ENCODE data around the gene KBTBD12.

Gene KBTBD12

DNA sequence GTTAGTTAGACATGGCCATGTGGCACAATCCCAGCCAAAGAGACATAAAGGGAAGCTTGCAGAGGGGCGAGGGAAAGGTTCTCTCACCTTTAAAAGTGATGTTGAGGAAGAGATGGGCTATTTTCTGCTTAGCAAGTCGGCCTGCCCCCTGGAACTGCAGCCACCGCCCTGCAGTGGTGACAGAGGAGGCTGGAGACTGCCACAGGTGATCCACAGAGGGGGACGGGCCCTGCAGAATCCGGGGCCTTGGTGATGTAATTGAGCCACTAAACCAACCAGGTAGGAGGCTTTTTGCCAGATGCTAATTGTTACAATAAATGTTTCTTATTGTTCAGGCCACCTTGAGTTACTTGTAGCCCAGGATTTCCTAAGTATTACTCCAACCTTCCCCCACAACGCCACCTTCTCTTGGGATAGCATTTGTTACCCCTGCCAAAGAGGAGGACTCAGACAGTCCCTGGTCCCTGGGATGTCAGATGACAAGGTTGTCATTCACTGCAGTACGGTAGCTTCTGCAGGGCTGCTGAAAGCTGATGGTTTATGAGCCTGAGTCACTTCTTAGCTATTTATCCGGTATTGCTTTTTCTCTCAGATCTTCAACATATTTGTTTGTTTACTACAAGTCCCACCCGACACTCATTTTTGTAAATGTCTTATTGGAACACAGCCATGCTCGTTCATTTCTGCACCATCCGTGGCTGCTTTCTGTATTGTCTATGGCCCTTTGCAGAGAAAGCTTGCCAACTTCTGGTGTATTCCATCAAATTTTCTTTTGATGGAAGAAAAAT is 73.9 kb downstream of the KBTBD12 start:
- DNase-seq = no peak

GRCh38 chr3:127990051-127990450 is 75.0 kb downstream of the KBTBD12 start:
- no peak for DNase-seq

- no peak for DNase-seq
Measured at GRCh38 chr3:127990461-127990860, 75.4 kb downstream of the KBTBD12 start.

- DNase-seq = no peak
Measured at GRCh38 chr3:127991251-127991650, 76.2 kb downstream of the KBTBD12 start.

GRCh38 chr3:127991681-127992080 is 76.6 kb downstream of the KBTBD12 start:
- no peak for DNase-seq

DNA sequence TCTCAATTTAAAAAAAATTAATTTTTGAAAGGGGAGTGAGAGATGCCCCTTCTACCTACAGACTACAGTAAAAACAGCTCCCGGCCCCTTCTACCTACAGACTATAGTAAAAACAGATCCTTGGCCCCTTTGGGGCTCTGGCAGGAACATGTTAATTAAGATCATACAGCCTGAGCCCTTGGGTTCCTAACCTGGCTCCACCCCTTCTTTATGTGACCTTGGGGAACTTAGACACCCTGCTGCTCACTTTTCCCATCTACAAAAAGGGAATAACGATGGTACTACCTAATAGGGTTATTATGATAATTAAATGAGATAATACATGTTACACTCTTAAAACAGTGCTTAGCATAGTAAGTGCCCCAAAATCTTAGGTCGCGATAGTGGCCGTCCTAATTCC is 77.1 kb downstream of the KBTBD12 start:
- no peak for DNase-seq

DNA sequence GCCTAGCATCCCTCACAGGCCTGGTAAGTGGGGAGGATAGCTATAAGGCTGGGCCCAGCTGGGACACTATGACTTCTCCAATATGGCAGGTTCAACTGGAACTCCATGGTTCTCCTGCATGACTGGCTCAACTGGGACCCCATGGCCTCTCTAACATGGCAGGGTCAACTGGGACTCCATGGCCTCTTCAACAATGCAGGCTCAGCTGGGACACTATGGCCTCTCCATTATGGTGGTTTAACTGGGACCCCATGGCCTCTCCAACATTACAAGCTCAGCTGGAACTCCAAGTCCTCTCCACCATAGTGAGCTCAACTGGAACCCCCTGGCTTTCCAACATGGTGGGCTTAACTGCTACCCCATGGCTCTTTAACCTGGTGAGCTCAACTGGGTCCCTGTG is 79.0 kb downstream of the KBTBD12 start:
- no peak for DNase-seq

DNA sequence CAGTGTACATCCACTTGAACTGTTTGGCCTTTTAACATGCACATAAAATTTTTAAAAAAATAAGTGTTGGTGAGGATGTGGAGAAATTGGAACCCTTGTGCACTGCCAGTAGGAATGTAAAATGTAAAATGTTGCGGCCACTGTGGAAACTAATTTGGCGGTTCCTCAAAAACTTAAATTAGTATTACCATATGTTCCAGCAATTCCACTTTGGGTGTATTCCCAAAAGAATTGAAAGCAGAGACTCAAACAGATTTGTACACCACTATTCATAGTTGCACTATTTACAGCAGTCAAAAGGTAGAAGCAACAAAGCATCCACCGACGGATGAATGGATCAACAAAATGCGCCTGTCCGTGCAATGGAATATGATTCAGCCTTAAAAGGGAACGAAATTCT is 82.0 kb downstream of the KBTBD12 start:
- DNase-seq = no peak

DNA sequence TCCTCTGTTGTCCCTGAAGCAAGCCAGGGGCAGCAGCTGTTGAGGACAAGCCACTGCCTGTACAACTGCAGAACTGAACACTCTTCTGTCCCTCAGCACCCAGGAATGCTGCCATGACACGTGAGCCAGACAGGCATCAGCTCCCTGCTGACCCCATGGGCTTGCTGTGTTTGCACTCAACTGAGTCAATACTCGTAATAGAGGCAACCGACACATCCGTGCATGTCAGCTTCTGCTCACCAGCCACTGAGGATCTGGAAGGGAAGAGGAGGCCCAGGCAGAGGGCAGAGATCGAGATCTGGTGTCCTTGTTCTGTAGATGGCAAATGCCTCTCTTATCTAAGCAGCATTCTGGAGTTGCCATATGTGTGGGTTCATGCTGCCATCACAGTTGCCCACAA is 82.9 kb downstream of the KBTBD12 start:
- no peak for DNase-seq

DNA sequence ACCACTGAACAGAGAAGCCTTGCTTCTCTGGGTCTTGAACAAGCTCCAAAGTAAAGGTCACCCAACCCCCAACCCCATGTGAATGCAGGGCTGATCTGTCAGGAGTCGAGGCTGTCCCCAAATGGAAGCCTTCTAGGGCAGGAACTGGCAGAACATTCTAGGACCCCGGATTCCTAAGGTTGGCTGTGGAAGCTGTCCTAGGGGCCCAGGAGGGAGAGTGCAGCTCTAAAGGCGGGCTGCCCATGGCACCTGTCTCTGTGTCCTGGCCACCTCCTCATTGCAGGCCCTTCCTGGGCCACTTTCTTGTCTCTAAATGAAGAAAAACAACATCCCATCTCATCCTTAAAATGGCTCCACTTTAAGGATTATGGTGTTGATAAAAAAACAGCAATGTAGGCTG is 83.6 kb downstream of the KBTBD12 start:
- no peak for DNase-seq

DNA sequence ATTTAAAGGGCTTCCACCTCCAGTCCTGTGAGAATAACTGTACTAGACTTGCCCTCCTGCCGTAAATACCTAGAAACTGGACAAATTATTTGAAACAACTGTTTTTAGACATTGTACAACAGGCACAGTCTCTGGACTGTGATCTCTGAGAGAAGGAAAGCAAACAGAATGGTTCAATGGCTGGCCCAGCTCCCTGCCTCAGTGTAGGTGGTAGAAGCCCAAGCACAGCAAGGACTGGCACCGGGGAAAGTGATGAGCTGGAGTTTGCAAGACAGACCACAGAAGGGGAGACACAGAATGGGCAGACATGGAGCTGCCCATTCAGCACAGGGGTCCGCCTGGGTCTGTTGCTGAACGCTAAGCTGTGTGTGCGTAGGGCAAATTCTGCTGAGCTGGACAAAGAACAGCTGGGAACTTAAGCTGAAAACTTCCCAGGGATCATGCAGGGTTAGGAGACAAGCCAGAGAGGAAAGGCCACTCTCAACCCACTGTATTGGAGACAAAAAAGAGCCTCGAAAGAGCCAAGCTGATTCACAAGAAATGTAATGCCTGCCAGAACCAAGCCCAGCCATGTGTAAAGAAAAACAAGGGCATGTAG is 84.6 kb downstream of the KBTBD12 start:
- DNase-seq = no peak

- DNase-seq = no peak
Measured at GRCh38 chr3:128001576-128001975, 86.5 kb downstream of the KBTBD12 start.

GRCh38 chr3:128004661-128005060 is 89.6 kb downstream of the KBTBD12 start:
- no peak for DNase-seq

DNA sequence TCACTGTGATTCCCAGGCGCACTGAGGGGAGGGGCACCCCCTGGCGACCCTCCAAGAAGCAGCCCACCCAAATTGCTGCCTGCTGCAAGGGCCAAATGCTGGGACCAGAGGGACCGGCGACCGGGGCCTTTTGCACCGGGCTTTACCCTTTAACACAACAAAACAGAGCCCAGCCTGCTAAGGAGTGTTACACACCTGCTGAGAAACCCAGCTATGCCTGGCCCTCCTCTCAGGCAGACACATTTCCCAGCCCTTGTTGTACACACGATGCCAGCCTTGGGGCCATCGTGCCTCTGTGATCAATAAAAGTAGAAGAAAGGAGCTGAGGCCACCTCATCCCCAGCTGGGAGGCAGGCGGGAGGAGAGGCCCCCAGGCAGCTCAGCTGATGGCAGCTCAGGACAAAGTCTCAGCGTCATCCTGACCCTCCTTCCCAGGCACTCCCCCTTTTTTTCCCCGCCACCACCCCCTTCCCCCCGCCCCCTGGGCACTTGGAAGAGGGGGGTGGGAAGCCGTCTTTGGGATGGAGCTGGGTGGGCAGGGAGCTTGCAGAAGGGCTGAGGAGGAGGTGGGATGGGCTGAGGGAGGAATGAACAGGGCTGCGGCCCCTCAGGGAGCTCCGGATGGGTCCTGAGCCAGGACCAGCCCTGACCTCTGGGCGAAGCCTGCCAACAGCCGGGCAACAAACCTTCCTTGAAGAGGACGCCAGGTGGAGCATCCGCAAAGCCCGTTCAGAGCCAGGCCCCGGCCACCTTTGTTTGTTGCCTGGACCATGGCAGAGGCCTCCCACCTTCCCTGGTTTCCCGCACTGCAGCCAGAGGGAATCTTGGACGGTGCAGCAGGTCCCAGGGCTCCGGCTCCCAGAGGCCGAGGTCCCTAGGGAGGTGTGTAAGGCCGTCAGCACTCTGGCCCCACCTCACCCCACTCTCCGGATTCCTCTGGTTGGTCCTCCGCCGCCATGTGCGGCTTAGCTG is 91.3 kb downstream of the KBTBD12 start:
- DNase-seq = no peak

DNA sequence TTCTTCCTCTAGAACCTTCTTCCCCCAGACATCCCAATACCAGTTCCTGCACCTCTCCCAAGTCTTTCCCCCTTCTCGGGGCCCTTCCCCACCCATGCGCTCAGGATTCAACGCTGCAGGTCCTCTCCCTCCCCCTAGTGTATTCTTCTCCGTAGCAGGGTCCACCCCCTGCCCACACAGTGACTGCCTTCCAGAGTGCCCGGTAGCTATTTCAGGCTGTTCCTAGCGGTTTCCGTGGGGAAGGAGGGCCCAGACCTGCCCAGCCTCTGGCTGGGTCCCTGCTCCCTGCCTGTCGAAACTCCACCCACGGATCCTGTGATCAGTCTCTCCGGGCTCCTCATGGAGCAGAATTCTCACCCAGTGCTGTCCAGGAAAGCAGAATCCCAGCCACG is 92.0 kb downstream of the KBTBD12 start:
- no peak for DNase-seq

DNA sequence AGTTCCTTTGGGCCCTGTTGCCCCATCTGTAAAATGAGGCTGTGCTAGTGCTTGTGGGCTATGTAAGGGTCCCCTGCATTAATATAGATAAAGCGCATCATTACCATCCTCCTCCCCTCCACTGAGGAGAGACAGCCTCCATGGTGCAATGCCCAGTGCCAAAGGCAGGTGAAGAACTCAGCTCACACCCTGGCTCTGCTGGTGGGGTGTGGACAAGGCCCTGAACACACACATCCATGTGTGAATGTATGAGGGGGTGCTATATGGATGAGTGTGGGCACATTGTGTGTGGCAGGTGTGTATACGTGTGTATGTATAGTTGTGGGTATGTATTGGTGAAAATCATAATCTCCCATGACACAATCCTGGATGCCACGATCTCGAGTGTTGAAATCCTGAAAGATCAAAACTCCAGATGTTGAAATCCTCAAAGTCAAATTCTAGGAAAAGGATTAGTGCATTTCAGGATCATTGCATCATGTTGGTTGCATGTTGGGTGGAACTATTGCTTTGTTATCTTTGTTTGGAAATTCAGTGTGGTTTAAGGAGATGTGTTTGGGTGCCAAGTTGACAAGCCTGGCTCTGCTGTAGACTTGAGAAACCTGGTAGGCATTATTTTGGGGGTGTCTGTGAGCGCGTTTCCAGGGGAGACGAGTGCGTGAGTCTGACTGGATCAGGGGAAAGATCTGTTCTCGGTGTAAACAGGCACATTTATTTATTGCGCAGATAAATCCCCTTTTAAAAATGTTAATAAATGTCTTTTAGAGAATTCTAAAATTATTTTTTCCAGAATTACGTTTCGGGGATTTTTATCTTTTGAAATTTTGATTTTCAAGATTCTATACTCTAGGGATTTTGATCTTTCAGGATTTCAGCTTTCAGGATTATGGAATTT is 95.2 kb downstream of the KBTBD12 start:
- no peak for DNase-seq

DNA sequence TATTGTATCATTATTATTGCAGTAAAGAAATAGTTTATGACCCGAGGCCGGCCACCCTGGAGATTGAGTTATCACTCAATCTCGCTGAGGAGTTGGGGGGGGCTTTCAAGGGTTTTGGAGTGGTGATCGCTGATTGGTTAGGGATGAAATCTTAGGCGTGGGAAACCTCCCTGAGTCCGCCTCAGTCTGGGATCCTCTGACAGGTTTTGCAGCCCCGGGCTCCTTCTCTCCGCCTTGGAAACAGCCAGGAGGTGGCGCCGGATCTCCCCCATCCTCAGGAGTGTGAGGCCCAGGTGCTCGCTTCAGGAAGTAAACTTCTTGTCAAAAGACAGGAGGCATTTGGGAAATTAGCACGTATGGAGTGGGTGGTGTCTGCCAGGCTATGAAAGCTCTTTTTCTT is 96.1 kb downstream of the KBTBD12 start:
- DNase-seq = peak in 1 of 2 donors; percentile 5

GRCh38 chr3:128012050-128012449 is 97.0 kb downstream of the KBTBD12 start:
- no peak for DNase-seq

GRCh38 chr3:128014548-128014947 is 99.5 kb downstream of the KBTBD12 start:
- DNase-seq = no peak

DNA sequence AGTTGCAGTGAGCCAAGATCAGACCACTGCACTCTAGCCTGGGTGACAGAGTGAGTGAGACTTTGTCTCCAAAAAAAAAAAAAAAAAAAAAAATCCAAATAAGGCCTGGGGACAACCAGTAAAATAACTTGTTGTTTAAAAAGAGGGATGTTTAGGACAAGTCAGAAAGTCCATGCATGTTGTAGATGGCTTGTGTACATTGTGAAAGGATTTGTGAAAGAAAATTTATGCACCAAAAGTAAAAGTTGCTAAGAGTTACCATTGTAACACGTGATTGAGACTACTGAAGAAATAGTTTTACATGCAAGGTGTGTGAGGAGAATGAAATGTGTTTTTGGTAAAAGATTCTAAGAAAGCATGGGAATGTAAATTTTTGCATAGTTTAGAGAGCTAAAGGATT is 101.5 kb downstream of the KBTBD12 start:
- no peak for DNase-seq

DNA sequence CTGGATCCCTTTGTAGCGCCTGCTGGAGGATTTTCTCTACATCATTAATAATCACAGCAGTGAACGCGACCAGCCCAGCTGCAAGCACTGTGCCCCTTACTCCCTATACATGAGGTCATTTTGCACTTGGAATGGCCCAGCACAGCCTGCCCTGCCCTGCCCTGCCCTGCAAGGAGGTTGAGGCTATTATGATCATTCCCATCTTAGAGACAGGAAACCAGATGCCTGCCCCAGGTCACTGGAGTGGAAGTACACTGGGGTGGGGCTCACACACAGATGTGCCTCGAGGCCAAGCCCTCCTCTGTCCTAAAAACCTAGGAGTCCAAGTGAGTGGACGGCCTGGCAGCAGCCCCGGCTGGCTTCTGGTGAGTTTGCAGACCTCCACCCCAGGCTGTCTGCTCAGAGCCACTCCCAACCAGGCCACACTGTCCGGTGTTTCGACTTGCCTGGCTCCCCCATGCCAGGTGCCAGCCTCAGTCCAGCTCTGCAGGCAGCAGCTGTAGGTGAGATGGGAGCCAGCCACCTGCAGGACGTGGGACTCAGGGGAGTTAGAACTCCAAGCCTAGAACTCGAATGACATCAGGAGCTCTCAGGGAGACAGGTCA is 106.8 kb downstream of the KBTBD12 start:
- no peak for DNase-seq

DNA sequence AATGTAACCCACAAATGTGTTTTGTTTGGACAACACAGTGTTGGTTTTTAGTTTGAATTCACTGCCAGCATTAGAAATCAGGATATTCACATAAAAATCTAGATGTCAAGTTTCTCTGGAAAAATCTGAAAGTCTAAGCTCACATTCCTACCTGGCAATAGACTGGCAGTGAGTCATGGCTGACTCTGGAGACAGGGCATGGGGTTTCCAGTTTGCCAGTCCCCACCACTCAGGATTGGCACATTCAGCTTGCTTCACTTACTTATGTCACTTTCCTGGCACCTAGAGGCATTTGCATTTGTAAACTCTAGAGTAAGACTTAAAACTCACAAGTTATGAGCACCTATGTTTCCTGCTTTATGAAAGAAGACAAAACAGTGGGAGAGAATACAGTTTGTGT is 118.1 kb downstream of the KBTBD12 start:
- DNase-seq = no peak
